ENCODE data around the gene UIMC1.
"Not testable (repeated sequence)": the region's sequence is repeated elsewhere in the genome, so short reads cannot be mapped to it uniquely, and the experiment has no call there.

UIMC1 gene

DNA sequence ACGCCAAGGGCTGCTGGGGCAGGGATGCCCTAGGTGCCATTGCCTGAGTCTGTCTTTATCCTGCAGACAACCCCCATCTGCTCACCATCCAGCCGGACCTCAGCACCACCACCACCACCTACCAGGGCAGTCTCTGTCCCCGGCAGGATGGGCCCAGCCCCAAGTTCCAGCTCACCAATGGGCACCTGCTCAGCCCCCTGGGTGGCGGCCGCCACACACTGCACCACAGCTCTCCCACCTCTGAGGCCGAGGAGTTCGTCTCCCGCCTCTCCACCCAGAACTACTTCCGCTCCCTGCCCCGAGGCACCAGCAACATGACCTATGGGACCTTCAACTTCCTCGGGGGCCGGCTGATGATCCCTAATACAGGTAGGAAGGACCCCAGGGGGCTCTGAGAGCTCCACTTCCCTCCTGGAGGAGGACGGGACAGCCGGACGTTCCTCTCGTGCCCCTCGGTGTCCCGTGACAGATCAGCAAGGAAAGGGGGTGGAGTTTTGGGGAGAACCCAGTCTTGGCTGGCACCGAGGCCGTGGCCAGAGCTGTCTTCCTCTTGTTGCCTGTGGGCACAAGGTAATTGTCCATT is 132.3 kb downstream of the UIMC1 start:
- no peaks in the 10 kb centered on the region for H3K36me3 Mint-ChIP-seq (ENCODE audit: low read depth)
- peaks cover 24% of the 10 kb centered on the region for H3K4me1 Mint-ChIP-seq (ENCODE audit: low read depth)

DNA sequence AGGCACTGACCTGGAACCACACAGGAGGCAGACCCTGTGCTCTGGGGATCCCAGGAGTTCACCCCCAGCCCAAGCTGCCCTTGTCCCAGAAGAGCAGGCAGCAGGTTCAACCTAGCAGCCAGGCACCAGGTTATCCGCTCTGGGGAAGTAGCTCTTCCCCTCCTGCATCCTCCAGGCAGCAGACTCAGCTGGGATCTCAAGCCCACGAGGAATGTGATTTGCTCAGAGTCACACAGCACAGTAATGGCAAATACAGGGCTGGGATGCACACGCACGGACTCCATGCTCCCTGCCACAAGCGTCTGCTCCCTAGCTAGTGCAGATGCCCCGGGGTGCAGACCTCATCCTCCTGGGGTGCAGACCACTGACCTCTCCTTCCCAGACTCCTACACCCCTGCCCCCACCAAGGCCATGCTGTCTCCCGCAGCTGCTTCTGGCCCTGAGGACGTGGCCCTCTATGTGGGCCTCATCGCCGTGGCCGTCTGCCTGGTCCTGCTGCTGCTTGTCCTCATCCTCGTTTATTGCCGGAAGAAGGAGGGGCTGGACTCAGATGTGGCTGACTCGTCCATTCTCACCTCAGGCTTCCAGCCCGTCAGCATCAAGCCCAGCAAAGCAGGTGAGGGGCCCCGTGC is 132.9 kb downstream of the UIMC1 start:
- H3K4me3 Mint-ChIP-seq, result no peak overlapping the region
- H3K9me3 Mint-ChIP-seq, result no peaks in the 10 kb centered on the region
- no peaks in the 10 kb centered on the region for H3K36me3 Mint-ChIP-seq (ENCODE audit: low read depth)
- H3K27ac Mint-ChIP-seq, result peak overlapping the region; percentile 63
- H3K4me1 Mint-ChIP-seq (ENCODE audit: low read depth), result peaks cover 24% of the 10 kb centered on the region
- H3K27me3 Mint-ChIP-seq, result peaks cover 21% of the 10 kb centered on the region

More for the DNA sequence above, 132.3 kb downstream of the UIMC1 start:
- no peaks in the 10 kb centered on the region for H3K9me3 Mint-ChIP-seq
- no peak overlapping the region for H3K27ac Mint-ChIP-seq
- H3K4me3 Mint-ChIP-seq, result no peak overlapping the region
- peaks cover 21% of the 10 kb centered on the region for H3K27me3 Mint-ChIP-seq

GRCh38 chr5:176873011-176873410 is 133.6 kb downstream of the UIMC1 start:
- Mint-ChIP-seq H3K27me3 (peaks cover 21% of the 10 kb centered on the region), H3K4me1 (ENCODE audit: low read depth) (peaks cover 24% of the 10 kb centered on the region), H3K27ac (peak overlapping the region; percentile 63)
- not testable (repeated sequence) for H3K9me3 Mint-ChIP-seq; H3K36me3 Mint-ChIP-seq (ENCODE audit: low read depth); H3K4me3 Mint-ChIP-seq

- not testable (repeated sequence) for H3K9me3 Mint-ChIP-seq; H3K4me3 Mint-ChIP-seq; H3K27ac Mint-ChIP-seq; H3K36me3 Mint-ChIP-seq (ENCODE audit: low read depth)
- H3K27me3 Mint-ChIP-seq, result peaks cover 22% of the 10 kb centered on the region
- H3K4me1 Mint-ChIP-seq (ENCODE audit: low read depth), result peaks cover 24% of the 10 kb centered on the region
Observed at GRCh38 chr5:176872586-176872985, 134.0 kb downstream of the UIMC1 start.

GRCh38 chr5:176870644-176871043 is 135.9 kb downstream of the UIMC1 start:
- H3K9me3 Mint-ChIP-seq; H3K27ac Mint-ChIP-seq; H3K36me3 Mint-ChIP-seq (ENCODE audit: low read depth); H3K4me3 Mint-ChIP-seq: not testable (repeated sequence)
- Mint-ChIP-seq H3K27me3 (peaks cover 30% of the 10 kb centered on the region), H3K4me1 (ENCODE audit: low read depth) (peaks cover 15% of the 10 kb centered on the region)

GRCh38 chr5:176870110-176870591 is 136.4 kb downstream of the UIMC1 start:
- peaks cover 28% of the 10 kb centered on the region for H3K27me3 Mint-ChIP-seq
- no peak overlapping the region for H3K27ac Mint-ChIP-seq
- no peak overlapping the region for H3K4me3 Mint-ChIP-seq
- H3K4me1 Mint-ChIP-seq (ENCODE audit: low read depth), result peaks cover 10% of the 10 kb centered on the region
- H3K36me3 Mint-ChIP-seq (ENCODE audit: low read depth), result no peaks in the 10 kb centered on the region
- no peaks in the 10 kb centered on the region for H3K9me3 Mint-ChIP-seq

DNA sequence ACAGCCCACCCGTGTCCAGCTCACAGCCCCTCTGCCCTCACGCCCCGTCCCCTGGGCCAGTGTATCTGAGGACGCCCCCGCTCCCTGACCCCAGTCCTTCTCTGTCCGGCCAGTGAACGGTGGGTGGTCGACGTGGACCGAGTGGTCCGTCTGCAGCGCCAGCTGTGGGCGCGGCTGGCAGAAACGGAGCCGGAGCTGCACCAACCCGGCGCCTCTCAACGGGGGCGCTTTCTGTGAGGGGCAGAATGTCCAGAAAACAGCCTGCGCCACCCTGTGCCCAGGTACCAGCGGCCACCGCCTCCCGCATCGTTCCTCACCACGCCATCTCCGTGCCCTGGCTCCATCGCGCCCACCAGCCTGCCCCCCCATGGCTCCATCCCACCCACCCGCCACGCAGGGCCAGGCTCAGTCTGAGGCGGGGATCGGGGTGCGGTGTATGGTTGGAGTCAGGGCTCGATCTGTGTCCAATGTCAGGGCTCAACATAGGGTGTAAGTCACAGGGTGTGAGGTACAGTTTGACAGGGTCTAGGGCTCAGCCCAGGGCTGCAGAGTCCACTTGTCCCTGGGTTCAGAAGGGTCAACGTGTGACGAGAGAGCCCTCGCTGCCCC is 137.0 kb downstream of the UIMC1 start:
- Mint-ChIP-seq H3K4me3 (no peak overlapping the region), H3K36me3 (ENCODE audit: low read depth) (no peaks in the 10 kb centered on the region), H3K4me1 (ENCODE audit: low read depth) (peaks cover 8% of the 10 kb centered on the region), H3K27me3 (peaks cover 24% of the 10 kb centered on the region), H3K9me3 (no peaks in the 10 kb centered on the region), H3K27ac (no peak overlapping the region)

GRCh38 chr5:176868731-176869130 is 137.8 kb downstream of the UIMC1 start:
- Mint-ChIP-seq H3K27ac (no peak overlapping the region), H3K27me3 (peaks cover 21% of the 10 kb centered on the region), H3K9me3 (no peaks in the 10 kb centered on the region), H3K4me3 (no peak overlapping the region), H3K4me1 (ENCODE audit: low read depth) (peaks cover 8% of the 10 kb centered on the region), H3K36me3 (ENCODE audit: low read depth) (no peaks in the 10 kb centered on the region)

DNA sequence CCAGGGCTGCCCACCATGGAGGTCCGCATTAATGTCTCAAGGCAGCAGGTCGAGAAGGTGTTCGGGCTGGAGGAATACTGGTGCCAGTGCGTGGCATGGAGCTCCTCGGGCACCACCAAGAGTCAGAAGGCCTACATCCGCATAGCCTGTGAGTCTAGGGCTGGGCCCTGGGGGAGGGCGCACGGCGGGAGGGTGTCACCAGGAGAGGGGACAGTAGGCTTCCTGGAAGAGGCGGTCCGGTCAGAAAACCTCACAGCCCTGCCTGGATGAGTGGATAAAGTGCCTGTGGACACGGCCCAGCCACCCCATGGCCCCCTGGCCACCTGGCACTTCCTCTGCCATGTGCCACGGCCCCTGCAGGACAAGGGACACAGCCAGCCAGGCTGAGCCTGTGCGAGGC is 138.5 kb downstream of the UIMC1 start:
- Mint-ChIP-seq H3K36me3 (ENCODE audit: low read depth) (no peaks in the 10 kb centered on the region), H3K4me1 (ENCODE audit: low read depth) (peaks cover 5% of the 10 kb centered on the region), H3K4me3 (no peak overlapping the region), H3K27me3 (peaks cover 24% of the 10 kb centered on the region), H3K9me3 (no peaks in the 10 kb centered on the region), H3K27ac (no peak overlapping the region)

DNA sequence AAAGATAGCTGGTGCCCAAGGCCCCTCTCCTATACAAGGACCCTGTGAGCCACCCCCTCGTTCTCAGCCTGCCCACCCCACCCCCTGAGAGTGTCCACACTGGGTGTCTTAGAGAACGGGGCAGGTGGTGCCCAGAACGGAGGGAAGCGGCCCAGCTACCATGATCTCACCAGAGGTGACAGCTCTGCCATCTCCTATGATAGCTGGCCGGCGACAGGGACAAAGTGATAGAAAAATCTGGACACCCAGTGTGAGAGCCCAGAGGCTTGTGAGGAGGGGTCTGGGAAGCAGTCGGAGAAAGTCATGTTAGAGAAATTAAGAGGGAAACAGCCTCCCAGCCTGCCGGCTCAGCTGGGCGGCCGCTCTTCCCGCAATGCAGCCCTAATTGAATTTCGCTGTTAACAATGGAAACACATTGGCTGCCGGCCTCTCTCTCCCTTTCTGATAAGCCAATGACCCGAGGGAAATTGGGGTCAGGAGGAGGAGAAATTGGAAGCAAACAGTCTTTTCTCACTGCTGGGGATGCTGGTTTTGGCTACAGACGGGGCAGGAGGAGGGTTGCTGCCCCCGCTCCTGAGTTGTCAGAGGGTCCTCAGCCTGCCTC is 139.8 kb downstream of the UIMC1 start:
- H3K4me3 Mint-ChIP-seq, result no peak overlapping the region
- H3K9me3 Mint-ChIP-seq, result no peaks in the 10 kb centered on the region
- H3K36me3 Mint-ChIP-seq (ENCODE audit: low read depth), result no peaks in the 10 kb centered on the region
- H3K27me3 Mint-ChIP-seq, result peaks cover 29% of the 10 kb centered on the region
- H3K27ac Mint-ChIP-seq, result no peak overlapping the region
- H3K4me1 Mint-ChIP-seq (ENCODE audit: low read depth), result peaks cover 5% of the 10 kb centered on the region

GRCh38 chr5:176865964-176866363 is 140.6 kb downstream of the UIMC1 start:
- H3K4me3 Mint-ChIP-seq, result no peak overlapping the region
- no peak overlapping the region for H3K27ac Mint-ChIP-seq
- H3K9me3 Mint-ChIP-seq, result no peaks in the 10 kb centered on the region
- peaks cover 29% of the 10 kb centered on the region for H3K27me3 Mint-ChIP-seq
- no peaks in the 10 kb centered on the region for H3K36me3 Mint-ChIP-seq (ENCODE audit: low read depth)
- H3K4me1 Mint-ChIP-seq (ENCODE audit: low read depth), result peaks cover 5% of the 10 kb centered on the region

DNA sequence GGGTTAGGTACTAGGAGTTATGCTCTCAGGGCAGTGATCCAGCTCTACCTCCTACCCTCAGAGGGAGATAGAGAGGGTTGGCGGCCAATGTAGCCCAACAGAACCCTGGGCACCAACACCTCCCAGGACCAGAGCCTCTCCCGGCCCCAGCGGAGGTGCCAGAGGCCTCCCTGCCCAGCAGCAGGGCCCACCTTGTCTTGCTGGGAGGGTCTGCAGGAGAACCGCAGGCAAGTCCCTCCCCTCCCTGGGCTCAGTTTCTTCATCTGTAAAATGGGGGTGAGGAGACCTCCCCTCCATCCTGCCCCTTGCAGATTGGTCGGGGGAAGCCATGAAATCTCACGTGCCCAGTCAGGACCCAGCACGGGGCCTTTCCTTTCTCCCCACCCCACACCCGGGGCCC is 141.8 kb downstream of the UIMC1 start:
- Mint-ChIP-seq H3K4me1 (ENCODE audit: low read depth) (no peaks in the 10 kb centered on the region), H3K36me3 (ENCODE audit: low read depth) (no peaks in the 10 kb centered on the region), H3K27me3 (peaks cover 29% of the 10 kb centered on the region), H3K9me3 (no peaks in the 10 kb centered on the region), H3K27ac (no peak overlapping the region), H3K4me3 (no peak overlapping the region)

GRCh38 chr5:176863765-176864098 is 142.8 kb downstream of the UIMC1 start:
- H3K9me3 Mint-ChIP-seq, result no peaks in the 10 kb centered on the region
- H3K4me1 Mint-ChIP-seq (ENCODE audit: low read depth), result no peaks in the 10 kb centered on the region
- H3K27ac Mint-ChIP-seq, result no peak overlapping the region
- H3K27me3 Mint-ChIP-seq, result peaks cover 29% of the 10 kb centered on the region
- H3K36me3 Mint-ChIP-seq (ENCODE audit: low read depth), result no peaks in the 10 kb centered on the region
- H3K4me3 Mint-ChIP-seq, result no peak overlapping the region

- Mint-ChIP-seq H3K27ac (no peak overlapping the region), H3K4me1 (ENCODE audit: low read depth) (no peaks in the 10 kb centered on the region), H3K9me3 (no peaks in the 10 kb centered on the region), H3K4me3 (no peak overlapping the region), H3K27me3 (peaks cover 33% of the 10 kb centered on the region), H3K36me3 (ENCODE audit: low read depth) (no peaks in the 10 kb centered on the region)
Observed at GRCh38 chr5:176863041-176863764, 143.4 kb downstream of the UIMC1 start.
